H1 (cell line): Measurements from ENCODE around the gene F7. TPM values are rescaled to one million over a fixed set of nuclear protein-coding genes. Genes with fewer than 3 reads are reported as not detected.

Experiments
- NANOG ChIP-seq: IDR thresholded peaks from 2 replicates; pipeline ENCODE4 v1.6.1; 2011; ENCODE audit warnings: low read length, low read depth, mild to moderate bottlenecking, inconsistent platforms; ENCODE audit not compliant: insufficient read depth, poor library complexity, severe bottlenecking
- polyA plus RNA-seq, 7 experiments: library from polyadenylated mRNA; depleted of rRNA in 3 of 7; stranded (reverse) in 5 of 7; unstranded in 2 of 7; fragments of >200 nt in 5 of 7; fragments of 200-250 nt in 2 of 7; gene quantifications; 1 replicate in 5 of 7; 2 replicates in 1 of 7; 4 replicates in 1 of 7; pipeline versions ENCODE4 v1.2.1 to v1.2.3, GENCODE V29; 2011 to 2013; ENCODE audit warnings: missing spikeins in 2 of 7, mixed read lengths in 2 of 7
- total RNA-seq: library from RNA; stranded (reverse); fragmentation: NEBNext Ultra II Directional; extraction: Animal tissue kit (Norgen Biotek cat#: 25700); gene quantifications from 2 replicates; pipeline ENCODE4 v1.2.1, GENCODE V29; 2021
- TF ChIP-seq, protein P1 (sequence below): IDR thresholded peaks from 2 replicates; pipeline ENCODE4 v1.6.1; 2011; ENCODE audit warnings: low read length, improper control_type of control experiment

F7 gene
- total and polyA plus RNA-seq, 2 of the 8 experiments (the other 6 are each of a cell fraction or from before 2014, with no cell fraction given) = 0.43 to 0.98 TPM

GRCh38 chr13:113166266-113166665 lies 60.7 kb downstream of the F7 start (continued):
- TF ChIP-seq NANOG = no peak
- TF ChIP-seq, protein P1, sequence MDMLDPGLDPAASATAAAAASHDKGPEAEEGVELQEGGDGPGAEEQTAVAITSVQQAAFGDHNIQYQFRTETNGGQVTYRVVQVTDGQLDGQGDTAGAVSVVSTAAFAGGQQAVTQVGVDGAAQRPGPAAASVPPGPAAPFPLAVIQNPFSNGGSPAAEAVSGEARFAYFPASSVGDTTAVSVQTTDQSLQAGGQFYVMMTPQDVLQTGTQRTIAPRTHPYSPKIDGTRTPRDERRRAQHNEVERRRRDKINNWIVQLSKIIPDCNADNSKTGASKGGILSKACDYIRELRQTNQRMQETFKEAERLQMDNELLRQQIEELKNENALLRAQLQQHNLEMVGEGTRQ = no peak
